HUES64 (cell line): ENCODE results near the gene FUNDC2.
"Not testable (repeated sequence)": the region's sequence is repeated elsewhere in the genome, so short reads cannot be mapped to it uniquely, and the experiment has no call there.

Experiments used
- H3K27ac ChIP-seq: 2 replicates; pipeline ENCODE4 v1.7.0; 2013; ENCODE audit warnings: low read depth, low read length, inconsistent platforms
- H3K27me3 ChIP-seq: 2 replicates; pipeline ENCODE4 v1.6.1; 2013; ENCODE audit warnings: mild to moderate bottlenecking, low read length; ENCODE audit not compliant: insufficient read depth
- H3K36me3 ChIP-seq: 2 replicates; pipeline ENCODE4 v1.6.1; 2013; ENCODE audit warnings: mild to moderate bottlenecking, low read length; ENCODE audit not compliant: insufficient read depth
- H3K4me1 ChIP-seq: 2 replicates; pipeline ENCODE4 v1.6.1; 2013; ENCODE audit warnings: mild to moderate bottlenecking, low read length, moderate library complexity; ENCODE audit not compliant: insufficient read depth
- H3K4me3 ChIP-seq: 2 replicates; pipeline ENCODE4 v1.5.1; 2013; ENCODE audit warnings: mild to moderate bottlenecking, low read length, moderate library complexity
- H3K9ac ChIP-seq: 2 replicates; pipeline ENCODE4 v1.6.1; 2013; ENCODE audit warnings: mild to moderate bottlenecking, low read depth, low read length
- H3K9me3 ChIP-seq: 2 replicates; pipeline ENCODE4 v1.6.1; 2013; ENCODE audit warnings: low read depth, low read length; ENCODE audit not compliant: insufficient read depth
- WGBS: fragments of 150-250, 120-280 bp; methylation state at CpG from one replicate; pipeline ENCODE4 v1.1.7; 2013; ENCODE audit warnings: missing lambda C conversion rate; 5-methylcytosine and 5-hydroxymethylcytosine counted together

Gene FUNDC2

GRCh38 chrX:154998204-154998880 lies 28.3 kb upstream of the FUNDC2 start:
- Histone ChIP-seq H3K4me3 (no peak overlapping the region), H3K36me3 (no peaks in the 10 kb centered on the region), H3K9me3 (no peaks in the 10 kb centered on the region), H3K27me3 (no peaks in the 10 kb centered on the region), H3K27ac (no peak overlapping the region), H3K4me1 (no peaks in the 10 kb centered on the region), H3K9ac (no peak overlapping the region)
- no CpG with 5 or more reads among the region's 1 CpG for WGBS

GRCh38 chrX:155000841-155001240 lies 25.8 kb upstream of the FUNDC2 start:
- H3K27me3 ChIP-seq = no peaks in the 10 kb centered on the region
- no peak overlapping the region for H3K4me3 ChIP-seq
- H3K4me1 ChIP-seq = no peaks in the 10 kb centered on the region
- WGBS = no CpG with 5 or more reads among the region's 1 CpG
- H3K9me3 ChIP-seq = no peaks in the 10 kb centered on the region
- H3K27ac ChIP-seq = no peak overlapping the region
- H3K36me3 ChIP-seq = no peaks in the 10 kb centered on the region
- H3K9ac ChIP-seq = no peak overlapping the region

DNA sequence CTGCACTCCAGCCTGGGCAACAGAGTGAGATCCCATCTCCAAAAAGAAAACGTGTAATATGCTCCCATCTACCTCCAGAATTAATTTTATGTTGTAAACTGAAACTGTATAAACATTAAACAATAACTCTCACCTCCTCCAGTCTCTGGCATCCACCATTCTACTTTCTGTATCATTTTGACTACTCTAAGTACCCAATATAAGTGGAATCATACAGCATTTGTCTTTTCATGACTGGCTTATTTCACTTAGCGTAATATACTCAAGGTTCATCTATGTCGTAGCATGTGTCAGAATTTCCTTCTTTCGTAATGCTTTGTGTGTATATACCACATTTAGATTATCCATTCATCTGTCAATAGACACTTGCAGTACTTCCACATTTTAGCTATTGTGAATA lies 24.8 kb upstream of the FUNDC2 start:
- Histone ChIP-seq H3K9me3 (no peaks in the 10 kb centered on the region), H3K36me3 (no peaks in the 10 kb centered on the region), H3K4me3 (no peak overlapping the region), H3K27ac (no peak overlapping the region), H3K4me1 (no peaks in the 10 kb centered on the region), H3K27me3 (no peaks in the 10 kb centered on the region), H3K9ac (no peak overlapping the region)
- whole genome bisulfite sequencing = 97% methylated on average over 3 of the region's 4 CpGs

DNA sequence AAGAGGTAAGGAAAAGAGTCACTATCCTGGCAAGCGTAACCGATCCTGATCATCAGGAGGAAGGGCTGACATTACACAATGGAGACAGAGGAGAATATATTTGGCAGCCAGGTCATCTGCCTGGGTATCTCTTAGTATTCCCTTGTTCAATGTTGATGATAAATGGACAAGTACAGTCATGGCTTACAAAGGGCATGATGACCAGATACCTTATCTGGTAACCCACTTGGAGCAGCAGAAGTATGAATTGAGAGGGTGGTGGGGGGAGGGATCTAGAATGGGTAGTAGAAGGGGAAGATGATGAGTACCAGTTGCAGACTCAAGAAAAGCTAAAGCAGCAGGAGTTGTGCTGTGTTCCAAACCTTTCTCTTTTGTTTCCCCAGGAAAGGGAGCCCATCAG lies 21.5 kb upstream of the FUNDC2 start:
- no peak overlapping the region for H3K9ac ChIP-seq
- no peaks in the 10 kb centered on the region for H3K36me3 ChIP-seq
- H3K27ac ChIP-seq = no peak overlapping the region
- H3K9me3 ChIP-seq = no peaks in the 10 kb centered on the region
- H3K27me3 ChIP-seq = no peaks in the 10 kb centered on the region
- H3K4me1 ChIP-seq = no peaks in the 10 kb centered on the region
- H3K4me3 ChIP-seq = no peak overlapping the region
- 91% methylated on average over 2 of the region's 2 CpGs for WGBS

DNA sequence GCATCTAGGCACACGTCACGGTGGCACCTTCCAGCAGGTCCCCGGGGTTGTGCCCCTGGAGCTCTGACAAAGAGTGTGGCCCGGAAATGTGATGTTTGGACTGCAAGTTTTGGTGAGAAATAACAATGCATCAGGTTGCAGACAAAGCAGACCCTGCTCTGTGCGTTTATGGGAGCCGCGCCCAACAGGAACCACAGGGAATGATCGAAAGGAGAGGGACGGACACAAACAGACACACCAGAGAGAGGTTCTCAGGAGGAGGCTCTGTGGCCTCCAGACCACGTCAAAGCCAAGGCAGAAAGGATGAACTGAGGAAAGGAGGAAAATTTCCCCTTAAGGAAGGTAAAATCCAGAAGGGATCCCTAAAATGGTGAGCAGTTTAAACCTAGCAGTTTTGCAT lies 20.3 kb upstream of the FUNDC2 start:
- not testable (repeated sequence) for H3K27ac ChIP-seq, H3K9me3 ChIP-seq, H3K4me1 ChIP-seq, H3K36me3 ChIP-seq, H3K4me3 ChIP-seq, H3K27me3 ChIP-seq, H3K9ac ChIP-seq
- no CpG with 5 or more reads among the region's 10 CpGs for WGBS

DNA sequence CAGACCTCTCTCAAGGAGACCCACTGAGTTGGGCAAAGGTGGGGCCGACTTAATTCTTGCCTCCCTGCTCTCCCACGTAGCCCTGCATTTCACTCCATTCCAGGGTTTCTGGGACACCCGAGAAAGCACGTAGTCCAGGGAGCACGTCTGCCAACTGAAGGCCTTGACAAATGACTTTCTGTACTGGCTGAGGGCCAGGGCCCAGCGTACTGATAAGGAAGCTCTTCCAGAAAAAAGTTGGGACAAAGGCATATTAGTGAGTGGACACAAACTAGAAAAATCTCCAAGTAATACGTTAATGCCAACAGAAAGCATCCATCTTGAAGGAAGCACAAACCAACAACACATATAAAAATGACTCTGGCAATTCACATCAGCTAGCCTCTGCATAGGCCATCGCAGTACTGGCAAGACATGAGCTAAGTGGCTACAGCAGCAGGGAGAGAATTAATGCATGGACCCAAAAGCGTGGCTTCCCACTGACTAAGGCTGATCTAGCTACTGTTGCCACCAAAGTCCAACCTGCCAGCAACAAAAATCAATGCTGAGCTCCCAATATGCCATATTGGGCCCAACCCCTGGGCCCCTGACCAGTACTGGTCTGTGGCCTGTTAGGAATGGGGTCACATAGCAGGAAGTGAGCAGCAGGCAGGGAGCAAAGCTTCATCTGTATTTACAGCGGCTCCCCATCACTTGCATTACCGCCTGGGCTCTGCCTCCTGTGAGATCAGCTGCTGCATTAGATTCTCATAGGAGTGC lies 19.6 kb upstream of the FUNDC2 start:
- H3K27ac ChIP-seq, H3K9me3 ChIP-seq, H3K9ac ChIP-seq, H3K36me3 ChIP-seq, H3K4me1 ChIP-seq, H3K4me3 ChIP-seq, H3K27me3 ChIP-seq: not testable (repeated sequence)
- 89% methylated on average over 5 of the region's 11 CpGs for WGBS

DNA sequence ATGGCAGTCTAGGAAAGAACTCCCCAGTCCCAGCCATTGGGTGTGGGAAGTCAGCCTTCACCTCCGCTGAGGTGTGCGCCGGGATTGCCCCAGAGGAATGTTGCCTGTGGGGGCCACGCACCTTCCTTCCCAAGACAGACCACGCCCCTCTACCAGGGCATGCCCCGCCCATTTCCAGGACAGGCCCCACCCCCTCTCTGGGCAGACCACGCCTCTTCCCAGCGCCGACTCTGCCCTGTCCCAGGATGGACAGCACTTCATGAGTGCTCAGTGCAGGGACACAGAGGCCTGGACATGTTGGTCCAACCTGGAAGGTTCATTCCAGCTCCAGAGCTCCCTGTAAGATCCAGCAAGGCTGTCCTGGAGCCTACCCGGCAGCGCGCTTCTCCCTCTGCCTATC lies 18.1 kb upstream of the FUNDC2 start:
- not testable (repeated sequence) for H3K4me1 ChIP-seq, H3K27ac ChIP-seq, H3K9me3 ChIP-seq, H3K27me3 ChIP-seq, H3K36me3 ChIP-seq, H3K9ac ChIP-seq, H3K4me3 ChIP-seq
- 98% methylated on average over 3 of the region's 12 CpGs for WGBS

GRCh38 chrX:155009994-155010472 lies 16.6 kb upstream of the FUNDC2 start:
- Histone ChIP-seq H3K4me1 (no peaks in the 10 kb centered on the region), H3K9me3 (no peaks in the 10 kb centered on the region), H3K9ac (no peak overlapping the region), H3K27ac (no peak overlapping the region), H3K27me3 (no peaks in the 10 kb centered on the region), H3K36me3 (no peaks in the 10 kb centered on the region), H3K4me3 (no peak overlapping the region)
- WGBS = 96% methylated on average over 3 of the region's 3 CpGs

DNA sequence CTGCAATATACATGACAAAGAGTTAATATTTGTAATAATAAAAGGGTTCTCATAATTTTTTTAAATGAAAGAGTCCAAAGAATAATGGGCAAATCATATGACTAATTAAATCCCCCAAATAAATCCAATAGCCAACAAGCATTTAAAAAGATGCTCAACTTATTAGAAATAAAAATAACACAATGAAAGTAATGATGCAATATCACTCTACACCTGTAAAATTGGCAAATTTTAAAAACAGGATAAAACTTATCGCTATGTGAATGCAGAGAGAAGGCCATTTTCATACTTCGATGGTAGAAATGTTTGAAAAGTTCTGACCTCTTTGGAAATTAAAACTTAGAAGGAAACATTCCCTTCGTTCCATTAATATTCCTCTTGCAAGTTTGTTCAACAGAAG lies 6.1 kb upstream of the FUNDC2 start:
- Histone ChIP-seq H3K27ac (no peak overlapping the region), H3K9ac (no peak overlapping the region), H3K9me3 (no peaks in the 10 kb centered on the region), H3K27me3 (no peaks in the 10 kb centered on the region), H3K4me3 (no peak overlapping the region), H3K36me3 (no peaks in the 10 kb centered on the region), H3K4me1 (no peaks in the 10 kb centered on the region)
- 93% methylated on average over 2 of the region's 3 CpGs for WGBS

DNA sequence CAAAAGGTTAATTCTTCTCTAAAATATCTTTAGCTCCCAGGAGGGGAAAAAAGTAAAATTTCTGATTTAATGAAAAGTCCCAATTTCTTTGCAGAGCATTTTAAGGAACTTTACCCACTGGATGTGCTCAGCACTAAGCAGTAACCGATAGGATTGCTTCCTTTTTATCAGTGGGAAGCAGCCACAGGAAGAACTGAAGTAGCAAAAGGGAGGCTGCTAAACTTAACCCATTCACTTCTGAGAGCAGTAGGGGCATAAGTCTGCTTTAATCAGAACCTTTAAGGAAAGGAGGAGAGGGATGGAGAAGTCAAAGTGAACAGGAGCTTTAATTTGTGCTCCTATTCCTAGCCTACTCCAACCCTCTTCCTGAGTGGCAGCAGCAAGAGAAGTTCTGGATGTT lies 4.1 kb upstream of the FUNDC2 start, which contains the start of gene F8:
F8 (minus strand) TSS at position 139 of the 400 bp plus-strand sequence. CDS start 171 bp downstream, outside the sequence.
- no peaks in the 10 kb centered on the region for H3K9me3 ChIP-seq
- H3K27ac ChIP-seq = no peak within 1 kb of the TSS
- no peaks in the 10 kb centered on the region for H3K27me3 ChIP-seq
- no peak within 1 kb of the TSS for H3K4me3 ChIP-seq
- H3K9ac ChIP-seq = no peak within 1 kb of the TSS
- WGBS = 13% methylated on average over 1 of the region's 1 CpG
- H3K36me3 ChIP-seq = no peaks in the 10 kb centered on the region
- H3K4me1 ChIP-seq = no peaks in the 10 kb centered on the region

GRCh38 chrX:155023907-155024833 lies 2.5 kb upstream of the FUNDC2 start:
- no peak overlapping the region for H3K4me3 ChIP-seq
- no peaks in the 10 kb centered on the region for H3K27me3 ChIP-seq
- no peak overlapping the region for H3K27ac ChIP-seq
- H3K9ac ChIP-seq = no peak overlapping the region
- no peaks in the 10 kb centered on the region for H3K9me3 ChIP-seq
- no peaks in the 10 kb centered on the region for H3K36me3 ChIP-seq
- H3K4me1 ChIP-seq = peaks cover 5% of the 10 kb centered on the region; the same call in 1 of the 2 replicates
- 94% methylated on average over 5 of the region's 6 CpGs for WGBS
